SK-N-MC (cell line): Measurements from ENCODE around the gene ART1.
"Not testable (repeated sequence)": the region's sequence is repeated elsewhere in the genome, so short reads cannot be mapped to it uniquely, and the experiment has no call there.

Source experiments
- DNase-seq: peaks from one replicate; pipeline ENCODE4 v3.0.0-alpha.2; 2011; ENCODE audit warnings: low read depth, low spot score
- H3K27ac ChIP-seq: fragments of 200-600 bp; sonication (generic); 2 replicates; pipeline ENCODE4 v1.5.1; 2016; ENCODE audit warnings: mixed run types
- H3K36me3 ChIP-seq: fragments of 200-600 bp; sonication (generic); 2 replicates; pipeline ENCODE4 v1.6.1; 2017; ENCODE audit warnings: antibody characterized with exemption, low read length, mixed read lengths; ENCODE audit not compliant: insufficient read depth
- H3K4me3 ChIP-seq: fragments of 200-600 bp; sonication (generic); 2 replicates; pipeline ENCODE4 v1.5.1; 2016
- H3K9ac ChIP-seq: fragments of 200-600 bp; sonication (generic); 2 replicates; pipeline ENCODE4 v1.8.0; 2017; ENCODE audit warnings: mixed run types, mixed read lengths; ENCODE audit not compliant: insufficient read length
- H3K9me3 ChIP-seq: fragments of 200-600 bp; sonication (generic); 2 replicates; pipeline ENCODE4 v1.6.1; 2017; ENCODE audit warnings: low read depth, mild to moderate bottlenecking, antibody characterized with exemption, low read length, moderate library complexity, mixed read lengths
- EZH2 ChIP-seq: fragments of 200-600 bp; sonication (generic); IDR thresholded peaks from one replicate; pipeline ENCODE4 v1.6.1; 2017; ENCODE audit warnings: antibody characterized with exemption
- FOXP2 ChIP-seq: optimal IDR thresholded peaks from 2 replicates; pipeline ENCODE3; 2011; ENCODE audit warnings: mild to moderate bottlenecking, moderate library complexity; ENCODE audit not compliant: insufficient read depth; ENCODE audit errors: extremely low read length, control extremely low read depth
- POLR2AphosphoS5 ChIP-seq: IDR thresholded peaks from 2 replicates; pipeline ENCODE4 v1.6.1; 2012; ENCODE audit warnings: mild to moderate bottlenecking, low read depth, low read length, borderline replicate concordance

ART1 gene

GRCh38 chr11:3644817-3645235 is at the start of gene ART1:
Gene ART1, plus strand, starts transcription at chr11:3645128. Its CDS starts 14,086 bp downstream, at chr11:3659214.
- Histone ChIP-seq H3K4me3 (no peak within 1 kb of the TSS), H3K9me3 (no peaks in the 10 kb centered on the region), H3K27ac (no peak within 1 kb of the TSS), H3K9ac (no peak within 1 kb of the TSS), H3K36me3 (no peaks in the 10 kb centered on the region)
- no peak for TF ChIP-seq POLR2AphosphoS5
- no peak for TF ChIP-seq EZH2
- TF ChIP-seq FOXP2, result no peak
- no peak for DNase-seq

DNA sequence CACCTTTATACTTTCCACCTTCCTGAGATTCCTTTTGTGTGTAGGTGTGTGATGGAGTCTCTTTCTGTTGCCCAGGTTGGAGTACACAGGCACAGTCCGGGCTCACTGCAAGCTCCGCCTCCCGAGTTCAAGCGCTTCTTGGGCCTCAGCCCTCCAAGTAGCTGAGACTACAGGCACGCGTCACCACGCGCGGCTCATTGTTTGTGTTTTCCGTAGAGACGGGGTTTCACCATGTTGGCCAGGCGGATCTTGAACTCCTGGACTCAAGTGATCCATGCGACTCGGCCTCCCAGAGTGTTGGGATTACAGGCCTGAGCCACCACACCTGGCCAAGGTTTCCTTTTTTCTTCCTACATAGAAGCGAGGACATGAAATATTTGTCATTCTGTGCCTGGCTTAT is 47.2 kb upstream of the ART1 start:
- not testable (repeated sequence) for DNase-seq, H3K27ac ChIP-seq, H3K36me3 ChIP-seq, H3K9ac ChIP-seq, H3K4me3 ChIP-seq, H3K9me3 ChIP-seq

DNA sequence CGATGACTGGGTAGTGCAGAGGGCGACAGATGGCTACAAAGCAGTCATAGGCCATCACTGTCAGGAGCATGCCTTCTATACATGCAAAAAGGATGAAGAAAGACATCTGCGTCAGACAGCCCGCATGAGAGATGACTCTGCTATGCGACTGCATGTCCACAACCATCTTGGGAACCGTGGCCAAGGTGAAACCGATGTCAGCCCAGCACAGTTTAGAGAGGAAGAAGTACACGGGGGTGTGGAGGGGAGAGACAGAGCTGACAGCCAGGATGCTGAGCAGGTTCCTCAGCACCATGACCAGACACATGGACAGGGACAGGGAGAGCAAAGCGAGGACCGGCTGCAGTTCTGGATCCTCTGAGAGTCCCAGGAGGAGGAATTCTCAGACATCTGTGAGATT is 44.7 kb upstream of the ART1 start:
- H3K36me3 ChIP-seq, H3K4me3 ChIP-seq, H3K9me3 ChIP-seq, H3K9ac ChIP-seq, H3K27ac ChIP-seq, DNase-seq: not testable (repeated sequence)

DNA sequence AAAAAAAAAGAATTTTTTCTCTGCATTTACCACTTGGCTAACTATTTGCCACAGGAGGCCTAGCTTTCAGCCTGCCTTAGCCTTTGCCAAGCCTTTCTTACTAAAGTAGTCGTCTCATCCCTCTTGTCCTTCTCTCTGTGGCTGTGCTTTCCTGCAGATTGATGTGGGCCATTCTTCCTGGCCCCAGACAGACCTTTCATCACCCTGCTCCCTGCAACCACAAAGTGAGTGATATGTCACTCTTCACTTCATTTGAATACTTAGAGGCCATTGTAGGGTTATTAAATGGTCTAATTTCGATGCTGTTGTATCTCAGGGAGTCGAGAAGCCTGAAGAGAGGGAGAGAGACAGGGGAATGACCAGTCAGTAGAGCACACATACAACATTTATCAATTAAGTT is 40.8 kb upstream of the ART1 start:
- TF ChIP-seq POLR2AphosphoS5 (no peak), EZH2 (no peak), FOXP2 (no peak)
- DNase-seq, result no peak
- no peak overlapping the region for H3K27ac ChIP-seq
- H3K9me3 ChIP-seq, result no peaks in the 10 kb centered on the region
- H3K4me3 ChIP-seq, result no peak overlapping the region
- no peak overlapping the region for H3K9ac ChIP-seq
- no peaks in the 10 kb centered on the region for H3K36me3 ChIP-seq

GRCh38 chr11:3605283-3605662 is 39.7 kb upstream of the ART1 start:
- H3K9me3 ChIP-seq, result no peaks in the 10 kb centered on the region
- no peak for DNase-seq
- no peaks in the 10 kb centered on the region for H3K36me3 ChIP-seq
- no peak overlapping the region for H3K4me3 ChIP-seq
- H3K9ac ChIP-seq, result no peak overlapping the region
- H3K27ac ChIP-seq, result no peak overlapping the region
- no peak for TF ChIP-seq EZH2
- TF ChIP-seq FOXP2, result no peak
- TF ChIP-seq POLR2AphosphoS5, result no peak

DNA sequence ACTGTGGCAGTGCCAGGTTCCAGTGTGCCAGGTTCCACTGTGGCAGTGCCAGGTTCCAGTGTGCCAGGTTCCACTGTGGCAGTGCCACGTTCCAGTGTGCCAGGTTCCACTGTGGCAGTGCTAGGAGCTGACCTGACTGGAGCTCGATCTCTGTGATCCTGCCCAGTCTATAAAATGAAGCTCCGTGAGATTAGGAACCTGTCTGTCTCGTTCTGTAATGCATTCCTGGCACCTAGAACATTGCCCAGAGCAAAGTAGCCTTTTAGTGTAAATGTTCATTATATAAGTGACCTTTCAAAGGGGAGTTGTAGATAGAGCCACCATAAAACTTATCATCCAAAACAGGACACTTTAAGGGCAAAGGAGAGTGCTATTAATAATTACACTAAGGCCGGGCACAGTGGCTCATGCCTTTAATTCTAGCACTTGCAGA is 39.1 kb upstream of the ART1 start:
- DNase-seq, result no peak
- no peak overlapping the region for H3K4me3 ChIP-seq
- TF ChIP-seq POLR2AphosphoS5, result no peak
- no peak for TF ChIP-seq FOXP2
- no peak for TF ChIP-seq EZH2
- H3K27ac ChIP-seq, result no peak overlapping the region
- no peaks in the 10 kb centered on the region for H3K36me3 ChIP-seq
- H3K9me3 ChIP-seq, result no peaks in the 10 kb centered on the region
- no peak overlapping the region for H3K9ac ChIP-seq

DNA sequence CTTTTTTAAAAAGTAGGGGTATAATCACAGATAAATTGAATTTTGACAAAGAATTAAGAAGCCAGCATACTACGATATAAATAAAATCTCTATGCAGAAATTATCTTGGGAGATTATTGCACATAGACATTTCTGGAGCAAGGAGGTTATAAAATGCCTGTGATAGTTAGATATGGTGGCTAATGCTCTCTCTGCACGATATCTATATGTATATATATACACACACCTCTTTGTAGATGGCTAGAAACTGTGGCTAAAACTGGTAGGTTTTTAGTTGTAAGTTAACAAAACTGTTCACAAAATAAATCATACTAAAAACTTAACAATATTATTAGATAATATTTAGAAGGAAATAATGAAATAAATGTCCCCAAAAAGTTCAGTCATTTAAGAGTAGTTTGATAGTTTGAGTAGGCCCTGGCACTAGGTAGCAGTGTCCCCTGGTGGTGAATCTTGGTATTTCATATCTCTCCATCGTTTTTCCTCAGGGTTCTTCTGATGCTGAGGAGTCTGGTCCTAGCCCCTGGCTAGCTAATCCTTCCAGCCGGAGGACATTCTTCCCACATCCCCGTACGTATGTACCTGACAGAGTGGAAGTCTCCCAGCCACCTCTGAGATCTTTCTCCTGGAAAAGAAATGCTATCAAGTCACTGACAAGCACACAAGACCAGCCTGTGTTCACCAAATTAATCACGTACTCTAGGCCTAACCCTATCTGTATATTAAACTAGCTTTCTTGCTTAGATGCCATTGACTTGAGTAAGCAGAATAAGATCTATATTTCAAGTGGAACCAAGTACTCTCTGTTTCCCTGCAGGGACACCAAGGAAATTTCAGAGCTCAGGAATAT is 35.3 kb upstream of the ART1 start:
- Histone ChIP-seq H3K27ac (no peak overlapping the region), H3K4me3 (no peak overlapping the region), H3K36me3 (no peaks in the 10 kb centered on the region), H3K9me3 (no peaks in the 10 kb centered on the region), H3K9ac (no peak overlapping the region)
- TF ChIP-seq FOXP2 (no peak), POLR2AphosphoS5 (no peak), EZH2 (no peak)
- DNase-seq, result no peak

DNA sequence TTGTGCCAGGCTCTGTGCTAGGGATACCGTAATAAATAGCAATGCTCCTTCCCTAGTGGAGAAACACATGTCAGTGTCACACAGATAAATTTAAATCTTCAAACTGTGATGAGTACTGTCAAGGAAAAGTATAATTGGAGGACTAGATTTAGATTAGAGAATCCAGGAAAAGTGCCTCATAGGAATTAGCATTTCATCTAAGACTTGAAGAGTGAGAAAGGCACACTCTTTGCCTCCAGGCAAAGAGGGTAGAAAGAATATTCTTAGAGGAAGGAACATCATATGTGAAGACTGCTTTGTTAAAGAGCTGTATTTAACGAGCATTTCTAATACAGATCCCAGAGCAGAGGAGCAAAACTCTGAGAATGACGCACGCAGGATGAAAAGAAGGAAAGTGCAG is 34.1 kb upstream of the ART1 start:
- no peak for DNase-seq
- H3K4me3 ChIP-seq, result no peak overlapping the region
- H3K9ac ChIP-seq, result no peak overlapping the region
- no peaks in the 10 kb centered on the region for H3K36me3 ChIP-seq
- H3K9me3 ChIP-seq, result no peaks in the 10 kb centered on the region
- no peak for TF ChIP-seq EZH2
- H3K27ac ChIP-seq, result no peak overlapping the region

GRCh38 chr11:3611976-3612678 is 32.8 kb upstream of the ART1 start:
- Histone ChIP-seq H3K9ac (no peak overlapping the region), H3K9me3 (no peaks in the 10 kb centered on the region), H3K4me3 (no peak overlapping the region), H3K27ac (no peak overlapping the region), H3K36me3 (no peaks in the 10 kb centered on the region)
- TF ChIP-seq FOXP2 (no peak), EZH2 (no peak), POLR2AphosphoS5 (no peak)
- no peak for DNase-seq
